Measurements from ENCODE around the gene ATP6V1B1. TPM values are rescaled to one million over a fixed set of nuclear protein-coding genes. Genes with fewer than 3 reads are reported as not detected.

ATP6V1B1 gene
- total and polyA plus RNA-seq, 9 of the 15 experiments (the other 6 are each of a cell fraction or from before 2014, with no cell fraction given): not detected

GRCh38 chr2:71005271-71006202, 69.8 kb downstream of the ATP6V1B1 start (continued):
- TF ChIP-seq CBFA2T2 (conservative IDR thresholded peaks at IDR 0.05) (peak; percentile 39), PTTG1 (tag; IDR thresholded peaks at IDR 0.05; ENCODE audit: low read depth) (no peak), HCFC1 (IDR thresholded peaks at IDR 0.05; ENCODE audit: low read depth, low read length) (no peak), EWSR1 (IDR thresholded peaks at IDR 0.05; ENCODE audit: borderline replicate concordance, low read depth, partially characterized antibody) (no peak), FOSL1 (tag; conservative IDR thresholded peaks at IDR 0.05) (peak; percentile 81), HDAC1 (IDR thresholded peaks at IDR 0.05) (peak in 1 of 2 experiments; percentile 51; a peak in 1 of 4 replicates), TFAM (CRISPR knock-in tag; conservative IDR thresholded peaks at IDR 0.05) (no peak), ZFP1 (CRISPR knock-in tag; IDR thresholded peaks at IDR 0.05) (no peak), SMARCE1 (IDR thresholded peaks at IDR 0.05) (peak; percentile 26; the same call in 1 of the 2 replicates), POLR3A (IDR thresholded peaks at IDR 0.05; ENCODE audit: borderline replicate concordance, extremely low read depth, insufficient read depth, insufficient read length) (no peak), ZKSCAN8 (CRISPR knock-in tag; IDR thresholded peaks at IDR 0.05) (no peak), CBX1 (IDR thresholded peaks at IDR 0.05; ENCODE audit: low read depth) (no peak)
- TF ChIP-seq, protein P1, sequence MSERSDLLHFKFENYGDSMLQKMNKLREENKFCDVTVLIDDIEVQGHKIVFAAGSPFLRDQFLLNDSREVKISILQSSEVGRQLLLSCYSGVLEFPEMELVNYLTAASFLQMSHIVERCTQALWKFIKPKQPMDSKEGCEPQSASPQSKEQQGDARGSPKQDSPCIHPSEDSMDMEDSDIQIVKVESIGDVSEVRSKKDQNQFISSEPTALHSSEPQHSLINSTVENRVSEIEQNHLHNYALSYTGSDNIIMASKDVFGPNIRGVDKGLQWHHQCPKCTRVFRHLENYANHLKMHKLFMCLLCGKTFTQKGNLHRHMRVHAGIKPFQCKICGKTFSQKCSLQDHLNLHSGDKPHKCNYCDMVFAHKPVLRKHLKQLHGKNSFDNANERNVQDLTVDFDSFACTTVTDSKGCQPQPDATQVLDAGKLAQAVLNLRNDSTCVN (CRISPR knock-in tag; IDR thresholded peaks at IDR 0.05): no peak
- TF ChIP-seq, protein P2, sequence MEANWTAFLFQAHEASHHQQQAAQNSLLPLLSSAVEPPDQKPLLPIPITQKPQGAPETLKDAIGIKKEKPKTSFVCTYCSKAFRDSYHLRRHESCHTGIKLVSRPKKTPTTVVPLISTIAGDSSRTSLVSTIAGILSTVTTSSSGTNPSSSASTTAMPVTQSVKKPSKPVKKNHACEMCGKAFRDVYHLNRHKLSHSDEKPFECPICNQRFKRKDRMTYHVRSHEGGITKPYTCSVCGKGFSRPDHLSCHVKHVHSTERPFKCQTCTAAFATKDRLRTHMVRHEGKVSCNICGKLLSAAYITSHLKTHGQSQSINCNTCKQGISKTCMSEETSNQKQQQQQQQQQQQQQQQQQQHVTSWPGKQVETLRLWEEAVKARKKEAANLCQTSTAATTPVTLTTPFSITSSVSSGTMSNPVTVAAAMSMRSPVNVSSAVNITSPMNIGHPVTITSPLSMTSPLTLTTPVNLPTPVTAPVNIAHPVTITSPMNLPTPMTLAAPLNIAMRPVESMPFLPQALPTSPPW (CRISPR knock-in tag; IDR thresholded peaks at IDR 0.05): no peak
- TF ChIP-seq, protein P3, sequence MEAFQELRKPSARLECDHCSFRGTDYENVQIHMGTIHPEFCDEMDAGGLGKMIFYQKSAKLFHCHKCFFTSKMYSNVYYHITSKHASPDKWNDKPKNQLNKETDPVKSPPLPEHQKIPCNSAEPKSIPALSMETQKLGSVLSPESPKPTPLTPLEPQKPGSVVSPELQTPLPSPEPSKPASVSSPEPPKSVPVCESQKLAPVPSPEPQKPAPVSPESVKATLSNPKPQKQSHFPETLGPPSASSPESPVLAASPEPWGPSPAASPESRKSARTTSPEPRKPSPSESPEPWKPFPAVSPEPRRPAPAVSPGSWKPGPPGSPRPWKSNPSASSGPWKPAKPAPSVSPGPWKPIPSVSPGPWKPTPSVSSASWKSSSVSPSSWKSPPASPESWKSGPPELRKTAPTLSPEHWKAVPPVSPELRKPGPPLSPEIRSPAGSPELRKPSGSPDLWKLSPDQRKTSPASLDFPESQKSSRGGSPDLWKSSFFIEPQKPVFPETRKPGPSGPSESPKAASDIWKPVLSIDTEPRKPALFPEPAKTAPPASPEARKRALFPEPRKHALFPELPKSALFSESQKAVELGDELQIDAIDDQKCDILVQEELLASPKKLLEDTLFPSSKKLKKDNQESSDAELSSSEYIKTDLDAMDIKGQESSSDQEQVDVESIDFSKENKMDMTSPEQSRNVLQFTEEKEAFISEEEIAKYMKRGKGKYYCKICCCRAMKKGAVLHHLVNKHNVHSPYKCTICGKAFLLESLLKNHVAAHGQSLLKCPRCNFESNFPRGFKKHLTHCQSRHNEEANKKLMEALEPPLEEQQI (IDR thresholded peaks at IDR 0.05): no peak
